ENCODE data around the gene ZNF599. TPM values are rescaled to one million over a fixed set of nuclear protein-coding genes. Genes with fewer than 3 reads are reported as not detected.

ZNF599 gene
- polyA plus RNA-seq, 3 donors = 13.1 to 17.4 (median 13.1) TPM

- no peak for DNase-seq (ENCODE audit: extremely low read depth in 1 of 11, low read depth in 9 of 11, low spot score in 4 of 11)
These were observed 495 bp upstream of the ZNF599 start for GRCh38 chr19:34773555-34773864.

GRCh38 chr19:34767951-34768350 is 5.1 kb downstream of the ZNF599 start:
- no peak for DNase-seq (ENCODE audit: extremely low read depth in 1 of 11, low read depth in 9 of 11, low spot score in 4 of 11)

- DNase-seq (ENCODE audit: extremely low read depth in 1 of 11, low read depth in 9 of 11, low spot score in 4 of 11) = no peak
These were observed 6.6 kb downstream of the ZNF599 start for GRCh38 chr19:34766386-34766785.

- DNase-seq (ENCODE audit: extremely low read depth in 1 of 11, low read depth in 9 of 11, low spot score in 4 of 11) = no peak
These were observed 13.6 kb downstream of the ZNF599 start for GRCh38 chr19:34759218-34759917.

- no peak for DNase-seq (ENCODE audit: extremely low read depth in 1 of 11, low read depth in 9 of 11, low spot score in 4 of 11)
These were observed 15.6 kb downstream of the ZNF599 start for GRCh38 chr19:34757441-34757840.

- DNase-seq (ENCODE audit: extremely low read depth in 1 of 11, low read depth in 9 of 11, low spot score in 4 of 11) = no peak
These were observed 27.9 kb downstream of the ZNF599 start for GRCh38 chr19:34744896-34745690.

- peak in 5 of 11 donors; percentile 55 to 83 (median 73) for DNase-seq (ENCODE audit: extremely low read depth in 1 of 11, low read depth in 9 of 11, low spot score in 4 of 11)
These were observed 38.4 kb downstream of the ZNF599 start for GRCh38 chr19:34734537-34735103.

GRCh38 chr19:34733746-34734536 is 39.1 kb downstream of the ZNF599 start, which contains the start of gene ZNF181:
Gene ZNF181, plus strand, starts transcription at chr19:34734243. Its CDS starts 795 bp downstream, at chr19:34735038.
- peak; percentile 78 to 91 (median 86) for DNase-seq (ENCODE audit: extremely low read depth in 1 of 11, low read depth in 9 of 11, low spot score in 4 of 11)

GRCh38 chr19:34733266-34733745 is 39.7 kb downstream of the ZNF599 start:
- DNase-seq (ENCODE audit: extremely low read depth in 1 of 11, low read depth in 9 of 11, low spot score in 4 of 11) = peak in 9 of 11 donors; percentile 53 to 82 (median 73)

GRCh38 chr19:34732612-34733211 is 40.3 kb downstream of the ZNF599 start:
- DNase-seq (ENCODE audit: extremely low read depth in 1 of 11, low read depth in 9 of 11, low spot score in 4 of 11) = peak in 2 of 11 donors; percentile 2 to 18

GRCh38 chr19:34731964-34732363 is 41.1 kb downstream of the ZNF599 start:
- no peak for DNase-seq (ENCODE audit: extremely low read depth in 1 of 11, low read depth in 9 of 11, low spot score in 4 of 11)

- no peak for DNase-seq (ENCODE audit: extremely low read depth in 1 of 11, low read depth in 9 of 11, low spot score in 4 of 11)
These were observed 41.8 kb downstream of the ZNF599 start for GRCh38 chr19:34731019-34731829.

GRCh38 chr19:34725400-34725799 is 47.6 kb downstream of the ZNF599 start:
- DNase-seq (ENCODE audit: extremely low read depth in 1 of 11, low read depth in 9 of 11, low spot score in 4 of 11) = no peak

- no peak for DNase-seq (ENCODE audit: extremely low read depth in 1 of 11, low read depth in 9 of 11, low spot score in 4 of 11)
These were observed 50.7 kb downstream of the ZNF599 start for GRCh38 chr19:34722353-34722752.

GRCh38 chr19:34715357-34715756 is 57.7 kb downstream of the ZNF599 start:
- DNase-seq (ENCODE audit: extremely low read depth in 1 of 11, low read depth in 9 of 11, low spot score in 4 of 11) = no peak

GRCh38 chr19:34713262-34713637 is 59.8 kb downstream of the ZNF599 start:
- DNase-seq (ENCODE audit: extremely low read depth in 1 of 11, low read depth in 9 of 11, low spot score in 4 of 11) = no peak

- DNase-seq (ENCODE audit: extremely low read depth in 1 of 11, low read depth in 9 of 11, low spot score in 4 of 11) = peak in 9 of 11 donors; percentile 29 to 53 (median 46)
These were observed 60.4 kb downstream of the ZNF599 start for GRCh38 chr19:34712395-34713261.
